GM21423 (cell line): ENCODE results near the gene KIF12.
"Not testable (repeated sequence)": the region's sequence is repeated elsewhere in the genome, so short reads cannot be mapped to it uniquely, and the experiment has no call there.

Experiments used
- ATAC-seq: cut with Tn5 transposase; IDR thresholded peaks from one replicate; pipeline ENCODE4 v1.9.1; 2021; ENCODE audit warnings: mild to moderate bottlenecking, moderate library complexity; ENCODE audit not compliant: unreplicated experiment

KIF12 gene

DNA sequence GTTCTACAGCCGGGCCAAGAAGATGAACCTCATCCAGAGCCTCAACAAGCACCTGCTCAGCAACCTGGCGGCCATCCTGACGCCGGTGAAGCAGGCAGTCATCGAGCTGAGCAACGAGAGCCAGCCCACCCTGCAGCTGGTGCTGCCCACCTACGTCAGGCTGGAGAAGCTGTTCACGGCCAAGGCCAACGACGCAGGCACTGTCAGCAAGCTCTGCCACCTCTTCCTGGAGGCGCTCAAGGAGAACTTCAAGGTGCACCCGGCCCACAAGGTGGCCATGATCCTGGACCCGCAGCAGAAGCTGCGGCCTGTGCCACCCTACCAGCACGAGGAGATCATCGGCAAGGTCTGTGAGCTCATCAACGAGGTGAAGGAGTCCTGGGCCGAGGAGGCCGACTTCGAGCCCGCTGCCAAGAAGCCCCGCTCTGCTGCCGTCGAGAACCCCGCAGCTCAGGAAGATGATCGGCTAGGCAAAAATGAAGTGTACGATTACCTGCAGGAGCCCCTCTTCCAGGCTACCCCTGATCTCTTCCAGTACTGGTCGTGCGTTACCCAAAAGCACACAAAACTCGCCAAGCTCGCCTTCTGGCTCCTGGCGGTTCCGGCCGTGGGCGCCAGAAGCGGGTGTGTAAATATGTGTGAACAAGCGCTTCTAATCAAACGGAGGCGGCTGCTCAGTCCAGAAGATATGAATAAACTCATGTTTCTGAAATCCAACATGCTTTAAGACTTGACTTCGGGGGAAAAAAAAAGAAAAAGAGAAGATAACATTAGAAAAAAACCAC lies 49.5 kb downstream of the KIF12 start:
- ATAC-seq = no peak

DNA sequence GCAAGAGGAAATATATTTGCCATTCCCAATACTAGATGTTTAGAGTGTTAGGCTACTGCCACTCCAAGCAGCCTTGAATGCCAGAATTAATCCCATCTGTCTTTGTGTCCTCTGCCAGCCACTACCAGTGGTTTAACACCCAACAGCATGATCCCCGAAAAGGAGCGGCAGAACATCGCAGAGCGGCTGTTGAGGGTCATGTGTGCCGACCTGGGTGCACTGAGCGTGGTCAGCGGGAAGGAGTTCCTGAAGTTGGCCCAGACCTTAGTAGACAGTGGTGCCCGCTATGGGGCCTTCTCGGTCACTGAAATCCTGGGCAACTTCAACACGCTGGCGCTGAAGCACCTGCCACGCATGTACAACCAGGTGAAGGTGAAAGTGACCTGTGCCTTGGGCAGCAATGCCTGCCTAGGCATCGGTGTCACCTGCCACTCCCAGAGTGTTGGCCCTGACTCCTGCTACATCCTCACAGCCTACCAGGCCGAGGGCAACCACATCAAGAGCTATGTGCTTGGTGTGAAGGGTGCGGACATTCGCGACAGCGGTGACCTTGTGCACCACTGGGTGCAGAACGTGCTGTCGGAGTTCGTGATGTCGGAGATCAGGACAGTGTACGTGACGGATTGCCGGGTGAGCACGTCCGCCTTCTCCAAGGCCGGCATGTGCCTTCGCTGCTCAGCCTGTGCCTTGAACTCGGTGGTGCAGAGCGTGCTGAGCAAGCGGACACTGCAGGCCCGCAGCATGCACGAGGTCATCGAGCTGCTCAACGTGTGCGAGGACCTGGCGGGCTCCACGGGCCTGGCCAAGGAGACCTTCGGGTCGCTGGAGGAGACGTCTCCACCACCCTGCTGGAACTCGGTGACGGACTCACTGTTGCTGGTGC lies 50.3 kb downstream of the KIF12 start:
- ATAC-seq = no peak

DNA sequence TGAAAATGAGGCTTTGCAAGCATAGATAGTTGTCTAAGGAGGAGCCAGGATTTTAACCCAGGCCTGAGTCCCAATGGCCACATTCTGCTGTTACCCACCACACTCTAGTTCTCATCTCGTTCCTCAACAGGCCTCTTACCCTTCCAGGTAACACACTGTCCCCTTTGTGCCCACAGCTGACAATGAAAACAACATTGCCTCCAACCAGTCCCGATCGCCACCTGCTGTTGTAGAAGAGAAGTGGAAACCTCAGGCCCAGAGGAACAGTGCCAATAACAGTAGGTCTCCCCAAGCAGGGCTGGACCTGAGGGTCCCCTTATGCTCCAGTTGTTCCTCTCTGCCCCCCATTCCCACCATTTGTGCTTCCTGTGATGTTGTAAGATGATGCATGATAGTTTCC lies 51.4 kb downstream of the KIF12 start:
- no peak for ATAC-seq

DNA sequence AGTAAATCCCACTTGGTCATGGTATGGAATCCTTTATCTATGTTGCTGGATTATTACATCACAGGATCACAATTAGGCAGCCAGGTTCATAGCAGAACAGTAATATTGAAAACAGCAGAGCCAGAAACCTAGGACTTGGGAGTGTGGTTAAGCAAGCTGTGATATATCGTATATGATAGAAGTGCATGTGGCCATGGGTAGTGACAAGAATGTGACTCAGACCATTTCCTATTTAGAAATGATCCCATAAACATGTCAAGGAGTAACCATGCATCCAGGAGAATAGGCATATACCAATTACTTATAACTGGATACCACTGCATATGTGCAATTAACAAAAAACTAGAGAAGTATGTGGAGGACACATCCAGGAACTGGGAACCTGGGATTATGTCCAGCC lies 52.2 kb downstream of the KIF12 start:
- no peak for ATAC-seq

DNA sequence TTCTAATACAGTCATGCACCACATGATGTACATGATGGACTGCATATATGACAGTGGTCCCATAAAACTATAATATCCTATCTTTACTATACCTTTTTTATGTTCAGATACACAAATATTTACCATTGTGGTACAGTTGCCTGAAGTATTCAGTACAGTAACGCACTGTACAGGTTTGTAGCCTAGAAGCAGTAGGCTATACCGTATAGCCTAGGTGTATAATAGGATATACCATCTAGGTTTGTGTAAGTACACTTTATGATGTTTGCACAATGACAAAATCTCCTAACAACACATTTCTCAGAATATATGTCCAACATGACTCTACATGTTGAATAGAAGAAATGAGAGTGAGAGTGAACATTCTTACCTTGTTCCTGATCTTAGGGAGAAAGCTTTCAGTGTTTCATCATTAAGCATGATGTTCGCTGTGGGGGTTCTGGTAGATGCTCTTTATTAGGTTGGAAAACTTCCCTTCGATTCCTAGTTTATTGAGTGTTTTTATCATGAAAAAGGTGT lies 52.8 kb downstream of the KIF12 start:
- no peak for ATAC-seq

DNA sequence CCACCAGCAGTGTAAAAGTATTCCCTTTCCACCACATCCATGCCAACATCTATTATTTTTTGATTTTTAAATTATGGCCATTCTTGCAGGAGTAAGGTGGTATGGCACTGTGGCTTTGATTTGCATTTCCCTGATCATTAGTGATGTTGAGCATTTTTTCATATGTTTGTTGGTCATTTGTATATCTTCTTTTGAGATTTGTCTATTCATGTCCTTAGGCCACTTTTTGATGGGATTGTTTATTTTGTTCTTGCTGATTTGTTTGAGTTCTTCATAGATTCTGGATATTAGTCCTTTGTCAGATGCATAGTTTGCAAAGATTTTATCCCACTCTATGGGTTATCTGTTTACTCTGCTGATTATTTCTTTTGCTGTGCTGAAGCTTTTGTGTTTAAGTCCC lies 55.4 kb downstream of the KIF12 start:
- ATAC-seq = not testable (repeated sequence)
